Stimulated activated CD8-positive, alpha-beta memory T cell treated with anti-CD3 and anti-CD28 coated beads, Interleukin-15, amount 100 ng/mL, for 1 hour (primary cell): Measurements from ENCODE around the gene C10orf143.

Source experiments
- DNase-seq: peaks from one replicate; pipeline ENCODE4 v3.0.0-alpha.2; 2020; ENCODE audit warnings: low read depth

C10orf143 gene

DNA sequence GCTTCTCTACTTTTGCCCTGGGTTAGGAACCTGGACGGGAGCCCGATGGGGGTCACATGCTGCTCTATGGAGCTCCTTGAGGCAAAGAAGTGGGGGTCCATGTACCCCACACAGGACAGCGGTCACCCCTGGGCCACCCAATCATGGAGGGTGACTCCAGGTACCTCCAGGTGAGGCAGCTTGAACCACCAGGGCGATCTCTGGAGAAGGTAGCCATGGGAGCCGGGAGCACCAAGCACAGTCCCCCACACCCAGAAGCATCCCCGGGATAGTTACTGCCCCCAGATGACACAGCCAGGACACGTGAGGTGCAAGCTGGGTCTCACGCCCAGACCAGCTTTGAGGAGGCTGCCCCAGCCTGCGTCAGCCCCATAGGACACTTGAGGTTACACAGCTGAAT is 58.4 kb downstream of the C10orf143 start:
- DNase-seq, result no peak

DNA sequence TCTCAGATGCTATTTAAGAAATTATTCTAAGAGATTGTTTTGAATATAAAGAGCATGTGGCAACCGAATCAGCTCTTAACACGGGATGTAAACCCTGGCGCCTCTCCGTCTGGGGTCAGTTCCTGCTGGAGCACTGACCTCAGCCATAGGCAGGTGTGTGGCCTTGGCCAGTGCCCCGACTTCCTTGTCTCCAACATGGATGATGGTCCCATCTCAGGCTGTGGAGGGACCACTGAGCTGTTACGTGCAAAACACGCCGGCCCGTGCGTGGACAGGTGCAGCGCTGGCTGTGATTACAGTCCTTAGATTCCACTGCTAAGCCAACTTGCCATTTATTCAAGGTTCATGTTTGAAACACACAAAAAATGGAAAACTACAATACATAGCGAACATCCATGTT is 59.9 kb downstream of the C10orf143 start:
- no peak for DNase-seq

DNA sequence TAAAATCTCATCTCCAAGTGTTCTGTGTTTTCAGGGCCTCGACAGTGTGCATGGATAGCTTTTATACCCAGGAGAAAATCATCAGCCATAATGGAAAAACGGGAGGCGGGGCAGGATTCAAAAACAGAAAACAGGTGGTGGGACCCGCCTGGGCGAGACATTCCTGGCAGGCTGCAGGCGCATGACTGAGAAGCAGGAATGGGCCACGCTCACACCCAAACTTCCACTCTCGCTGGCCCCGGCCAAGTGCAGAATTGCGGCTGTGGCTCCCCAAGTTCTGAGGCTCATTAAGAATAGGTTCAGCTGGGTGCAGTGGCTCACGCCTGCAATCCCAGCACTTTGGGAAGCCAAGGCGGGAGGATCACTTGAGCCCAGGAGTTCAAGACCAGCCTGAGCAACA is 60.6 kb downstream of the C10orf143 start:
- DNase-seq, result no peak

DNA sequence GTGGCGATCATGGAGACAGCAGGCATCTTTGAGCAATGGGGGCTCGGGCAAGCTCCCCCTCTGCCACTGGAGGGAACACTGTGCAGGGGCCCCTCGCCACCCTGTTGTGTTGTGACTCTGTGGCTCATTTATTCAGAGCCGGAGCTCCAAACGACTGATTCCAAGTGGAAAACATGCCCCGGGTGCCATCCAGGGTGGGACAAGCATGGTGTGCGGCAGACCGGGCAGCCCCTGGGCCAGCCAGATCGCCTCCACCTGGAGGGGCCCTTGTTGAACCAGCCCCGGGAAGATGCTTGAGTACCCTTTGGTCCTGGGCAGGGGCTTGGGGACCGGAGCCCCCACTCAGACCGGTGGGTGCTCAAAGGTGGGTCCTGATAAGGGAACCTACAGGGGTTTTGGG is 61.4 kb downstream of the C10orf143 start:
- no peak for DNase-seq

DNA sequence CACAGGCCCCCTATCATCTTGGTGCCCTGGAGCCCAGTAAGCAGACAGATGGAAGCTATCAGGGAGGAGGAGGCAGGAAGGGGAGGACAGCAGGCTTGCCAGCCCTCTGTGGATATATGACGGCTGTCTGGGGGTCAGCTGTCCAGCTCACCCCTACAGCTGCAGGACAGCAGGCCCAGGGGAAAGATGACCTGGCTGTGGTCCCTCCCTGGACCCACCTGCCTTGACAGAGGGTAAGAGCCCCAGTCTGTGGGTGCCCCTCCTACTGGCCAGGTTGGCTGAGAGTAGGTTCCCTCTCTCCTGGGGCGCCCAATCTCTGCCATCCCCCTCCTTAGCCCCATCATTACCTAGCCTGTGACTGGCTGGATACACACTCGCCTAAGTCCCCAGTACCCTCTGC is 62.5 kb downstream of the C10orf143 start:
- DNase-seq, result no peak

DNA sequence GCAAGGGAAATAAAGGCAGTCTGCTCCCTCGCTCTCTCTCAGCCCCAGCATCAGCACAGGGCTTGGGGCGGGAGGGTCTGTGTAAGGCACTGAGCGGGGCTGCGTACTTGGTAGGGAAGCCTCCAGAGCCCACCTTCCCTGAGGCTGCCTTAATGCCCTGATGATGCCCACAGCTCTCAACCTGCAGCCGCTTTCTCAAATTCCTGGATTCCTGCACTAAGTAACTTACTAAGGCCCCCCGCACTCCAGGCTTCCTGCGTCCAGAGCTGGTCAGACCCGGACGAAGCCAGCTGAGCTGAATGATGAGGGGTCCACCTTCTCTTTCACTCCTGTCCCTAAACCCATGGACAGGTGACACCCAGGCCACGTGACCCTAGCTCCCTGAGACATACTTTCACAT is 63.3 kb downstream of the C10orf143 start:
- no peak for DNase-seq

DNA sequence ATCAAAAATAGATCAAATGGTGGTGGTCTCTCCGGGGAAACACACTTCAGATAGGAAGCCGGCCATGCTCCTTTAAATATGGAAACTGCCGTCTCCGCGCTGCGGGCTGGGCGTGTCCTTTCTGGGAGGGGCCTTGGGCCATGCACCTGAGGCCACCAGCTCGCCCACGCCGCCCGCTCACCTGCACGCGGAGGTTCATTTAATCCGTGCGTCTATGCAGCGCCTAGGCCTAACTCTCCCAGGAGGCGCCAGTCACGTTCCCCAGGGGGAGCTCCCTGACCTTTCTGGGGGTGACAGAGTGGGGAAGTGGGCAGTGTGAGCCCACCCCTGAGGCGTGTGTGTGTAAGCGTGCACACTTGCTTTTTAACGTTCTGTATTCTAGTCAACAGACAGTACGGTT is 64.0 kb downstream of the C10orf143 start:
- no peak for DNase-seq

DNA sequence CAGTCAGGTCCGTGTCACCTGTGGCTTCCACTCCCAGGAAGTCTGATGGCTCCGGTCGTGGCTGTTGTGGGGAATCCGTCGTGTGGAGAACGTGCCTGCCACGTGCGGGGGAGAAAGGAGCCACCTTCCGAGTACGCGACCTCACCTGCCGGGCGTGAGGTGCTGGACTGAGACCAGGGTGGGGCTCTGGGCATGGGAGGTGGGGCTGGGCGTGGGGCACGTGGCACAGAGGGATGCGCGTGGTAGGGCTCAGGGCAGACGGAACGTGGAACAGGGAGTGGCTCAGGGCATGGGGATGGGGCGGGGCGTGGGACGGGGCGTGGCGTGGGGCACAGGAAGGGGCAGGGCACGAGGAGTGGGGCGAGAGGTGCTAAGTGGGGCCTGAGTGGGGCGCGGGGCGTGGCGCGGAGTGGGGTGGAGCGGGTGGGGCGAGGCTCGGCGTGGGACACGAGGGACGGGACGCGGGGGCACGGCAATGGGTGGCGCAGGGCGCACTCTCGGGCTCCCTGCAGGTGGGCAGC is 64.8 kb downstream of the C10orf143 start:
- no peak for DNase-seq

DNA sequence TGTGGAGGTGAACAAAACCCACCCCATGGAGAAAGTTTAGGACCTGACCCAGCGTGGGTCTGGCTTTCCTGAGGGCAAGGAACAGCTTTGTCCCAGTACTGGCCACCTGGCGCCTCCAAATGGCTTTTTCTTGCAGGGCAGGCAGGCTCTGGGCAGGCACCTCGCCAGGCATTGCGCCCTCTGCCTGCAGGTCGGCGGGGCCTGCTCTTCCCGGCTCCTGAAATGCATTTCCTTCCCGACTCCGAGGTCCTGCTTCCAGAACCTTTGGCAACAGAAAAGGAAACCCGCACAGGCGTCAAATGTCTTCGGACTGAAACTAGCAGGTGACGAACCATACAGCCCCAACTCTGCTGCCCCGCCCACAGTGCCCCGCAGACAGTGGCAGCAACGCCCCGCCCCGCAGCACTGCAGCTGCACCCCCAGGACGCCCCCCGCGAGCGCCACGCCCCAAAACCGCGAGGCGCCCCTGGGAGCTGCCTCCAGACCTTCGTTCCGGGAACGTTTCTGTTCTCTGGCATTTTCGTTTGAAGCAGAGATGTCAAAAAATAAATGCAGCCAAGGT is 65.5 kb downstream of the C10orf143 start:
- no peak for DNase-seq

DNA sequence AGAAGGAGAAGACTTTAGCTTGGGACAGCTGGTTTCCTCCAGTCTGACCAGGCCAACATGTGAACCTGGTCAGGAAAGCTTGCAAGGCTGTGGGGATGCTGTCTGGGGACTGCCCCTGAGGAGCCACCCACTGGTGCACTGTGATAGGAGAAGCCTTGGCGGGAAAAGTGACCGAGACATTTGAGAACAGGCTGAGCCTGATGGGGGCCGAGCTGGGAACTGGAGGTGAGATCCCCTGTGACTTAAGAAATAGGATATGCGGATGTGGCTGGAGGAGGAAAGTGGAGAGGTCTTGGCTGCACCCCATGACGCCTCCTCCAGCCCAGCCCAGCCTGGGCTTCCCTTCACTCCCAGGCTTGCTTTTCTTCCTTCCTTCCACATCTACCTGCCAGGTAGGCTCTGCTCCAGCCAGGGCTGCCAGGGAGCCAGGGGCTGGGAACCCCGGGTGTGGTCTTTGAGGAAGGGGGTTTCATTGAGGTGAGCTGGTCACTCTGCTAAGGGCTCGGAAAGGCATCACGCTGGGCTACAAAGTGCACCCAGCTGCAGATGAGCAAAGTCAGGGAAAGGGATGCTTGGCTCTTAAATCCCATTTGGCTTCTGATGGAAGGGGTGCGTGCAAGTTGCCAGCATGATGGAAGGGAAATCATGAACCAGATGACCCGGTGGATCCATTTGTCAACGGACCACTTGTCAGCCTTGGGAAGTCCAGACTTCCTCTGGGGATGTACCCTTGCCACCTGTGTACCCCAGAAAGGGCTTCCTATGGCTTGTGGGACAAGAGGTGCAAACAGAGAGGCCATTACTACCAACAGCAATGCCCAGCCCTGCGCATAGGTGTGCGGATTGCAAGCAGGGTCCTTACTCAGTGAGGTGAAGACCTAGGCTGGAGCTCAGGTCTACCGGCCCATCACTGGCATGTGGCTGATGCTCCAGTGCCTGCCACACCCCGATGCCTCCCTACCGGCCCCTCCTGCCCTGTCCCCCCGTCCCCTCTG is 66.3 kb downstream of the C10orf143 start:
- no peak for DNase-seq

DNA sequence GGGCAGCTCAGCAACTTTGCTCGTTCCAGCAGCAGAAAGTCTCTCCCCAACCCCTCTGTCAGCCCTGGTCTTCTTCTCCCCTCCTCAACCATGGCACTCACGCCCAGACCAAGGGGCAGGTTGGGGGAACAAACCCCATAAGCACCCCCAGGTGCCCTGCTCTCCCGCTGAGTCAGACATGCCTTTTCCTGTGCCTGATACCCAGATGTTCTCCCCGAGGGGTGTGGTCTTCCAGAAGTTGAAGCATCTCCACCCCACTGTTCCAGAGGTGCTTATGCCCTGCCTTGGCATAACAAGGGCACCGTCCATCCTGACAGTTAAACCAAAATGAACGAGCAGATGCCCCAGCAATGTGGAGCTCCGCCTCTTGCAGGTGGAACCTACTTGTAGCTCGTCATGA is 67.1 kb downstream of the C10orf143 start:
- no peak for DNase-seq

DNA sequence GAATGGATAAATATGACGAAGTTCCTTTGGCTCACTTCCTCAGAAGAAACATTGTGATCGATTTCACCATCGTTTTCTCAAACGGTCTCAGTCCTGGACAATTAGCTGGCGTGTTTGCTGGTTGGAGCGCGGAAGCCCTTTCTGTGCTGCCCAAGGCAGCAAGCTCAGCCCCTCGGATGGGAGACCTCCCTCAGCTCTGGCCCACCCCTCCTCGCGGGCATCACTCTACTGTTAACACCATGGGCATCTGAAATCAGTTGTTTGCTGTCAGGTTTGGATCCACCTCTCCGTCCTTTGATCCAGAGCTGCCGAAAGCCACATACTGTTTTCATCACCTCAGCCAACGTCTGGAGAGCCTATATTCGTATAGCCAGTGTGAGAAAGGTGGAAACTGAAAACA is 68.2 kb downstream of the C10orf143 start:
- DNase-seq, result no peak

DNA sequence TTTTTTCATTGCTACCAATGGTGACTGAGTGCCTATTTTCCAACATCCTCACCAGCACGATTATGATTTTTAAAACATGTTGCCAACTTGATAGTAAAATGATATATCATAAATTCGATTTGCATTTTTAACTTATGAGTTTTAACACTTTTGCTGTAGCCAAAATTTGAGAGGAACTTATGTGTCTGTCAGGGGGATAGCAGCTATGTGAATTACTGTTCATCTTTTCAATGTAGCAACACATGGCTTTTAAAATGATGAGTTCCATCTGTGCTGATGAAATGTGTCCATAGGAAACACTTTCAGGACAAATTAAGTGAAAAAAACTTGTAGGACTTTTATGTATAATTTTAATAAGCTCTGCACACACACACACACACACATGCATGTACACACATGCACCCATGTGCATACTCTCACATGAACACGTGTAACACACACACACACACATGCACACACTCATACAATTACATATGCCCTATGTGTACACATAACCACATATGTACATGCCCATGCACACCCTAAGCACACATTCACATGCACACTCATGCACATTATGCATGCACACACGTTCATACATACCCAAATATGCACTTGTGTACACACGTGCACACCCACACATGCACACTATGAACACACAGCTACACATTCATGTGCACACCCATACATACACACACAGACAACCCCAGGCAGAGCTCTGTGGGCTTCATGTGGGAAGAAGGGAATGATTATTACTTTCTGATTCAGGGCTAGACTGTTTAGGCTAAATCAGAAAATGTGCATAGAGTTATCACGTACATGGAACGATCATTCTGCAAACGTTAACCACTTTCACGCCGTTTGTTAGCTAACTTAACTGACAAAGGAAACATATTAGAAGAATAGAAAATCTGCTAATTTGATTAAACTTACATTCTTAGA is 68.9 kb downstream of the C10orf143 start:
- no peak for DNase-seq

DNA sequence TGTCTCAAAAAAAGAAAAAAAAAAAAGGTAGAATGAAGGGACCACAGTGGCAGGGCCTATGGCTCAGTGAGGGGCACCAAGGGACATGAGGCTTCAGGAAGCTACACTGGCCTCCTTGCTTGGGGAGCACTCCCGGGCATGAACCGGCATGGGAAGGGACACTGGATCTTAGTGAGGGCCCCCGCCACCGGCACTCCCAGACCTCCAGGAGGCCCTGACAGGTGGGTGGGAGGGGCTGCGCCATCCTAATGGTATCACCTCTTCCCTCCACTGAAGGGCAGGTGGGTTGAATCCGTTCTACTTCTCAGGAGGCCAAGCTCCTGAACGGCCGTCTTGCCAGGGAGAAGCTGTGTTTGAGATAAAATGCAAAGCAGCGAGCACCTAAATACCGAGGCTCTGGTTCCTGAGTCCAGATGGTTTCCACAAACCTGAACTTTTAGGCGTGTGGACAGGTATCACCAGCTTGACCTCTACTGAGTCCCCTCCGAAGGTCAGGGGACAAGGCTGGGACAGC is 69.8 kb downstream of the C10orf143 start:
- DNase-seq, result no peak

DNA sequence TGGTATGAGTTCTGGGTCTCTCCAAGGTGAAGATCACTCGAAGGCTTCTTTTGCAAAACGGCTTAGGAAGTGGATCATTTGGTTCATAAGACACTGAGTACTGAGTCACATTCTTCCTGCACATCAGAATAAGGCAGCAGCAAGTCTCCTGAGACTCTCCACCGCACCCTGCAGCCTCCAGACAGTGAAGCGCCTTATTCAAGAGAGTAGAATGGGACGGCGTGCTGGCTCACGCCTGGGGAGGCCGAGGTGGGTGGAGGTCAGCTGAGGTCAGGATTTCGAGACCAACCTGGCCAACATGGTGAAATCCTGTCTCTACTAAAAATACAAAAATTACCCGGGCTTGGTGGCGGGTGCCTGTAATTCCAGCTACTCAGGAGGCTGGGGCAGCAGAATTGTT is 70.3 kb downstream of the C10orf143 start:
- no peak for DNase-seq

DNA sequence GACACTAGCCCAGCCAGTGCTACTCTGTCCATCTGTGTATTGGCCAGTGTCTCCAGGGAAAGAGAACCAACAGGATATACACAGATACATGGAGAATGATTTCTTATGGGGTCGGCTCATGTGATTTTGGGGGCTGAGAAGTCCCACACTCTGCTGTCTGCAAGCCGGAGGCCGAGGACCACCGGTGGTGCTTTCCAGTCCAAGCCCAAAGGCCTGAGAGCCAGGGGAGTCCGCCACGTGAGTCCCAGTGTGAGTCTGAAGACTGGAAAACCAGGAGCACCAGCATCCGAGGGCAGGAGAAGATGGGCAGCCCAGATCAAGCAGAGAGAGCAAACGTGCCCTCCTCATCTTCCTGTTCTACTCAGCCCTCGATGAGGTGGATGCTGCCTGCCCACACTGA is 71.5 kb downstream of the C10orf143 start:
- no peak for DNase-seq

DNA sequence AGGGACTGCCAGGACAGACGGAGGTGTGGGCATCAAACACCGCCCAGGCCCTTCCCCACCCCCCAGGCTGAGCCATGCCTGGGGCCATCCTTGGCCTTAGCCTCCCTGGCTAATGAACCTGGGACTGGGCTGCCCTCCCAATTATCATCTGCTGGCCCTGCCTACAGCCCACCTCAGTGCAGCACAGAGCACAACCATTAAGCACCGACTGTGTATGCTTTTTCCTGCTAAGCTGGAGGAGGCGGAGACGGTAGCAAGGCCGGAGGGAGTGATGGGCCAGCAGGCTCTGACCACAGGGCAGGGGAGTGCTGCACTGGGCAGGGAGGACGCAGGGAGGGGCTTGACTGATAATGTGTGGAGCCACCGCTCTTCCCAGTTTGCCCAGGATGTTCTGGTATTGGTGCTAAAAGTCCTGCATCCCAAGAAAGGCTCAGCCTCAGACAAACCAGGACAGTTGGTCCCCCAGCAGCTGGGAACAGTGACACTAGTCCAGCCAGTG is 72.0 kb downstream of the C10orf143 start:
- no peak for DNase-seq

DNA sequence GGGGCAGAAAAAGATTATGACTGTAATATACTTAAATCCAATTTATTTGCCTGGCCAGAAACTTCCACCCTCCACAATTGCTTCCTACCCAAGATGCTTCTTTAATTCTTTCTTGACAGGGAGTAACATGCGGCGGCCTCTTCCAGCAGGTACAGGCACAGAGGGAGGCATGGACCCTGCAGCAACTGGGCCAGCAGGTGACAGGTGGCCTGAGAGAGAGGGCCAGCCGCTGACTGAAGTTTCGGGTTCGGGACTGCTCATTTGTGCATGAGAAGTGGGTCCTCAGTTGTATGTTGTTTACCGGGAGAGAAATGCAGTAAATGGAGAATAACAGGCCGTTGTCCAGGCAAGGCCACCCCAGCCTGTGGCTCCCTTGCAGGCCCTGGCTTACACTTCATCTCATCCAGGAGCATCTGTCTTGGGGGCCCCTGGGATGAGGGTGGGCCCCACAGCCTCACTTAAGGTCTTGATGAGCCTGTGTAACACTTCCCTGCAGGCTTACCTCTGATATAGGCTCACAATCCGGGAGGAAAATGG is 72.5 kb downstream of the C10orf143 start:
- no peak for DNase-seq

DNA sequence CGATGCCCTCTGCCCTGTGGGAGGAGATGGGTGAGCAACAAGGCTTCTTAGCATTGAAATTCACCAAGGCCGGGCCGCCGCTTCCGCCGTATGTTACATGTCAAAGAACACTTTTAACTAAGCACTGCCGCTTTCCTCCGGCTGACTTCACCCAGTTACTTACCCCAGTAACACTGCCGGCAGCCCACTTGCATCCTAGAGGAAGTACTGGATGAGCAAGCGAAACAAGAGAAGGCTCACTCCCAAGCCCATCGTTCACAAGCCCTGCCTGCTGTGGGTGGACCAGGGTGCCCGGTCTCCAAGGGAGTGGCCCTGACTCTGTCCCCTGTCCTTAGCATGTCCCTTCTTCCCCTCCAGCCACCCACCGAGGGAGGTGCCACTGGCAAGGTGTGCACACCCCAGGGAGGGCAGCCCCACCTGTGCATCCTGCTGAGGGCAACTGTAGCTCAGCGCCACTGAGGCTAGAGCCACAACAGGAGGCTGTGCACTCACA is 73.4 kb downstream of the C10orf143 start:
- DNase-seq, result no peak

DNA sequence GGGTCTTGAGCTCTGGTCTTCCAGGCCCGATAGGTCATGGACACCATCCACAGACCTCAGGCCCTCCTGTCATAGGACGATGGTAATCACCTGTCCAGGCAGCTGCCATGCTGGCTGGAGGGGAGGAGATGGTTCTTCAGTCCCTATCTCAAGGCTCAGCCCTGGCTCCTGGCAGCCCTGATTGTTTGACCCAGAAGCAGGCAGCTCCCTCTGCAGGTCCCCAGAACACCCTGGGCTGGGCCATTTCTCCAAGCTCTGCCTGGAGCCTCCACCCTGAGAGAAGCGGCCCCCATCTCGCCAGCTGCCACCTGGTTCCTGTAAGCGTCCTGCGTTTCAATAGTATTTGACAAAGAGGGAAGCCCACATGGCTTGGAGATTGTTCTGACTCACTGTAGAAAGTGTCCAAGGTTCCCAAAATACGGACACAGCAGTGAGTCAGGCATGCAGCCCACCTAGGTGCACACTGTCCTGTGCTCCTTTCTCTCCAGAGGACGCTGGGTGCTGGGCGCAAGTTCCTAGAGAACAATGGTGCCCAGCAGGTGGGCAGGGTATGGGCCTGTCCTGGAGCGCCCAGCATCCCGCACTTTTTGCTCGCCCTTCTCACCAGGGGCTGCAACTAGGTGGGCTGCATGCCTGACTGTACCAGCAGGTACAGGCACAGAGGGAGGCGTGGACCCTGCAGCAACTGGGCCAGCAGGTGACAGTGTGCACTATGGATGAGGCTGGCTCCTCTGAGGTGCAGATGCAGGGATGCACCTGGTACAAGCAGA is 74.1 kb downstream of the C10orf143 start:
- DNase-seq, result no peak

DNA sequence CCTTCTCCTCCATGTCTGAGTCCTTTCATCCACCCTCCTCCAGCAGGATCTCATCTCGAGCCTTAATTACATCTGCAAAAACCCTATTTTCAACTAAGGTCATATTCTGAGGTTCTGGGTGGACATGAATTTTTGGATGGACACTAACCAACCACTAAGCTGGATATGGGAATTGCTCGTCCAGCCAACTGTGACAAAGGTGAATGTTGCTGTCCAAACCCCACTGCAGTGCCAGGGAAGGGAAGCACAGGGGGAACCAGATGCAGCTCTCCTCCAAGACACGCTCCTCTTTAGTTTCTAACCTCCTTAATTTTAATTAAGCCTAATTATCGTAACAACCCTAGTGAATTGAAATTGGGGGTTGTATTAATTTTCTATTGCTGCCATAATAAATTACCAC is 81.4 kb downstream of the C10orf143 start:
- no peak for DNase-seq
